Fibroblast of pulmonary artery (primary cell): ENCODE results near the gene DCANP1.

Experiments used
- DNase-seq: peaks from one replicate; pipeline ENCODE4 v3.0.0-alpha.2; 2010; ENCODE audit warnings: low read depth
- H3K4me3 ChIP-seq: replicated peaks from 2 replicates; pipeline ENCODE4 v1.5.1; 2011; ENCODE audit warnings: low read depth, mild to moderate bottlenecking, control low read depth, low read length, moderate library complexity
- CTCF ChIP-seq: IDR thresholded peaks from 2 replicates; pipeline ENCODE4 v1.5.1; 2011; ENCODE audit warnings: mild to moderate bottlenecking, control low read depth, low read length, inconsistent platforms; ENCODE audit errors: missing control alignments

The DCANP1 gene

GRCh38 chr5:135480511-135480910 lies 33.4 kb upstream of the DCANP1 start:
- DNase-seq = no peak
- no peak for TF ChIP-seq CTCF
- H3K4me3 ChIP-seq = no peak overlapping the region

GRCh38 chr5:135478938-135479337 lies 31.8 kb upstream of the DCANP1 start:
- H3K4me3 ChIP-seq = no peak overlapping the region
- DNase-seq = no peak
- TF ChIP-seq CTCF = no peak

GRCh38 chr5:135477613-135478066 lies 30.5 kb upstream of the DCANP1 start:
- no peak overlapping the region for H3K4me3 ChIP-seq
- no peak for DNase-seq
- no peak for TF ChIP-seq CTCF

- TF ChIP-seq CTCF = no peak
- H3K4me3 ChIP-seq = no peak overlapping the region
- no peak for DNase-seq
These were observed 29.8 kb upstream of the DCANP1 start for GRCh38 chr5:135476615-135477581.

GRCh38 chr5:135473956-135474670 lies 27.0 kb upstream of the DCANP1 start:
- TF ChIP-seq CTCF = no peak

GRCh38 chr5:135472141-135472540 lies 25.0 kb upstream of the DCANP1 start:
- H3K4me3 ChIP-seq = no peak overlapping the region
- no peak for TF ChIP-seq CTCF
- DNase-seq = no peak

More at GRCh38 chr5:135473956-135474670, 27.0 kb upstream of the DCANP1 start:
- DNase-seq = no peak
- no peak overlapping the region for H3K4me3 ChIP-seq
